Ishikawa (cell line): ENCODE results near the gene ACTBL2.

Experiments used
- CEBPB ChIP-seq: IDR thresholded peaks from 2 replicates; pipeline ENCODE4 v1.6.1; 2012
- CREB1 ChIP-seq: IDR thresholded peaks from 2 replicates; pipeline ENCODE4 v1.6.1; 2012; ENCODE audit warnings: low read depth
- EGR1 ChIP-seq: IDR thresholded peaks from 2 replicates; pipeline ENCODE4 v1.6.1; 2012
- EP300 ChIP-seq: IDR thresholded peaks from 2 replicates; pipeline ENCODE4 v1.6.1; 2012; ENCODE audit warnings: borderline replicate concordance
- FOXM1 ChIP-seq: IDR thresholded peaks from 2 replicates; pipeline ENCODE4 v1.6.1; 2012; ENCODE audit warnings: low read depth, borderline replicate concordance
- NFIC ChIP-seq: IDR thresholded peaks from 2 replicates; pipeline ENCODE4 v1.6.1; 2012
- RAD21 ChIP-seq: IDR thresholded peaks from 2 replicates; pipeline ENCODE4 v1.6.1; 2012; ENCODE audit warnings: low read depth
- TAF1 ChIP-seq: IDR thresholded peaks from 2 replicates; pipeline ENCODE4 v1.6.1; 2012; ENCODE audit warnings: low read depth, mild to moderate bottlenecking
- TCF12 ChIP-seq: IDR thresholded peaks from 2 replicates; pipeline ENCODE4 v1.6.1; 2012; ENCODE audit warnings: low read depth
- TEAD4 ChIP-seq: IDR thresholded peaks from 2 replicates; pipeline ENCODE4 v1.6.1; 2012
- YY1 ChIP-seq: IDR thresholded peaks from 2 replicates; pipeline ENCODE4 v1.6.1; 2012; ENCODE audit warnings: low read depth
- ZBTB7A ChIP-seq: IDR thresholded peaks from 2 replicates; pipeline ENCODE4 v1.6.1; 2012; ENCODE audit warnings: low read depth
- TF ChIP-seq, protein P1 (sequence below): IDR thresholded peaks from 2 replicates; pipeline ENCODE4 v1.6.1; 2012
- TF ChIP-seq, protein P2 (sequence below): IDR thresholded peaks from 2 replicates; pipeline ENCODE4 v1.6.1; 2012; ENCODE audit warnings: low read depth, mild to moderate bottlenecking
- TF ChIP-seq, protein P3 (sequence below): IDR thresholded peaks from 2 replicates; pipeline ENCODE4 v1.6.1; 2012

Gene ACTBL2

DNA sequence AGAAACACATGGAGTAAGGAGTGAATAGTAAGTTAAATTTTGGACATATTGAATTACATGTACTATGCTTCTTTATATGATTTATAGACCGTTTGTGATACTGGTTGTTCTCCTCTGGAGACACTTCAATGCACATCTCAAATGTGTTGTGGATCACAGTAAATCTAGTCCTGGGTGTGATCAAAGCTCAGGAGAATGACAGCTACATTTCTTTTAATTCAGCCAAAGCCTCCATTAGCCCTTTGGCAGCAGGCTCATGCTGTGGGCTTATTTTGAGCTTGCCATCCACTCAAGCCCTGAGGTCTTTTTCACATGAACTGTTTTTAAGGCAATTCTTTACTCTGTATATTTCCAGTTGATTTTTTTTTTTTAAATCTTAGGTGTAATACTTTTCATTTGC lies 34.6 kb upstream of the ACTBL2 start:
- TF ChIP-seq YY1 (no peak), NFIC (no peak), FOXM1 (no peak), ZBTB7A (no peak)
- TF ChIP-seq, protein P1, sequence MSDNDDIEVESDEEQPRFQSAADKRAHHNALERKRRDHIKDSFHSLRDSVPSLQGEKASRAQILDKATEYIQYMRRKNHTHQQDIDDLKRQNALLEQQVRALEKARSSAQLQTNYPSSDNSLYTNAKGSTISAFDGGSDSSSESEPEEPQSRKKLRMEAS = no peak
- TF ChIP-seq, protein P2, sequence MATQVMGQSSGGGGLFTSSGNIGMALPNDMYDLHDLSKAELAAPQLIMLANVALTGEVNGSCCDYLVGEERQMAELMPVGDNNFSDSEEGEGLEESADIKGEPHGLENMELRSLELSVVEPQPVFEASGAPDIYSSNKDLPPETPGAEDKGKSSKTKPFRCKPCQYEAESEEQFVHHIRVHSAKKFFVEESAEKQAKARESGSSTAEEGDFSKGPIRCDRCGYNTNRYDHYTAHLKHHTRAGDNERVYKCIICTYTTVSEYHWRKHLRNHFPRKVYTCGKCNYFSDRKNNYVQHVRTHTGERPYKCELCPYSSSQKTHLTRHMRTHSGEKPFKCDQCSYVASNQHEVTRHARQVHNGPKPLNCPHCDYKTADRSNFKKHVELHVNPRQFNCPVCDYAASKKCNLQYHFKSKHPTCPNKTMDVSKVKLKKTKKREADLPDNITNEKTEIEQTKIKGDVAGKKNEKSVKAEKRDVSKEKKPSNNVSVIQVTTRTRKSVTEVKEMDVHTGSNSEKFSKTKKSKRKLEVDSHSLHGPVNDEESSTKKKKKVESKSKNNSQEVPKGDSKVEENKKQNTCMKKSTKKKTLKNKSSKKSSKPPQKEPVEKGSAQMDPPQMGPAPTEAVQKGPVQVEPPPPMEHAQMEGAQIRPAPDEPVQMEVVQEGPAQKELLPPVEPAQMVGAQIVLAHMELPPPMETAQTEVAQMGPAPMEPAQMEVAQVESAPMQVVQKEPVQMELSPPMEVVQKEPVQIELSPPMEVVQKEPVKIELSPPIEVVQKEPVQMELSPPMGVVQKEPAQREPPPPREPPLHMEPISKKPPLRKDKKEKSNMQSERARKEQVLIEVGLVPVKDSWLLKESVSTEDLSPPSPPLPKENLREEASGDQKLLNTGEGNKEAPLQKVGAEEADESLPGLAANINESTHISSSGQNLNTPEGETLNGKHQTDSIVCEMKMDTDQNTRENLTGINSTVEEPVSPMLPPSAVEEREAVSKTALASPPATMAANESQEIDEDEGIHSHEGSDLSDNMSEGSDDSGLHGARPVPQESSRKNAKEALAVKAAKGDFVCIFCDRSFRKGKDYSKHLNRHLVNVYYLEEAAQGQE = no peak

DNA sequence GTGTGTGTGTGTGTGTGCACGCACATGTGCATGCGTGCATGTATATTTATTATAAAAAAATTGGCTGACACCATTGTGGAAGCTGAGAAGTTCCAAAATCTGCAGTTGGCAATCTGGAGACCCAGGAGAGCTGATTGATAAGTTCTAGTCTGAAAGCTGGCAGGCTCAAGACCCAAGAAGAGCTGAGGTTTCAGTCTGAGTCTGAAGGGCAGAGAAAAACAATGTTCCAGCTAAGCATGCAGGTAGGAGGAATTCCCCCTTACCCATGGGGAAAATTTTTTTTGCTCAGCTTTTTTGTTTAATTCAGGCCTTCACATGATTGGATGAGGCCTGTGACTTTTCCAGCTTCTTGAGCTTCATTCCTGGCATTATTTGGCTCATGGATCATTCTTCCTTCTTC lies 31.2 kb upstream of the ACTBL2 start:
- TF ChIP-seq RAD21 = no peak
- no peak for TF ChIP-seq TAF1
- TF ChIP-seq YY1 = no peak
- TF ChIP-seq ZBTB7A = no peak
- no peak for TF ChIP-seq CEBPB
- TF ChIP-seq, protein P1 = no peak
- no peak for TF ChIP-seq TCF12

DNA sequence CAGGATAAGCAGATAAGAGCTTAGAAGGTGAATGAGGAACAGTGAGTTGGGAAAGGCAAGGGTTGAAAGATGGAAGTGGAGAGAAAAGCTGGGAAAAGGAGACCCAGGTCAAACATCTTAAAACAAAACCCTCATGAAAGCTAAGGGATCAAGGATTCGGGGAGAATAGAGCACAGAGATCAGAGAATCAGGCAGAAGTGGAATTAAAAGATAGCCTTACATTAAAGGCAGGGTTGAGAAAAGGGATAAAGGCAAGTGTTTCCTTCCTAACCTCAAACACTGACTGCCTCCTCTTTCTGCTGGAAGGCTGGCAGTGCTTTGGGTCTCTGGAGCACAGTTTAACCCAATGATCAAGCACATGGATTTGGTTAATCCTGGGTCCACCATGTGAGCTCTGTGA lies 28.7 kb upstream of the ACTBL2 start:
- no peak for TF ChIP-seq TEAD4
- TF ChIP-seq RAD21 = no peak
- no peak for TF ChIP-seq TAF1
- no peak for TF ChIP-seq NFIC
- no peak for TF ChIP-seq FOXM1
- TF ChIP-seq, protein P3, sequence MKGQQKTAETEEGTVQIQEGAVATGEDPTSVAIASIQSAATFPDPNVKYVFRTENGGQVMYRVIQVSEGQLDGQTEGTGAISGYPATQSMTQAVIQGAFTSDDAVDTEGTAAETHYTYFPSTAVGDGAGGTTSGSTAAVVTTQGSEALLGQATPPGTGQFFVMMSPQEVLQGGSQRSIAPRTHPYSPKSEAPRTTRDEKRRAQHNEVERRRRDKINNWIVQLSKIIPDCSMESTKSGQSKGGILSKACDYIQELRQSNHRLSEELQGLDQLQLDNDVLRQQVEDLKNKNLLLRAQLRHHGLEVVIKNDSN = no peak
- TF ChIP-seq CREB1 = no peak
- TF ChIP-seq, protein P2 = no peak
- TF ChIP-seq EGR1 = no peak
- TF ChIP-seq CEBPB = no peak
- no peak for TF ChIP-seq EP300
- TF ChIP-seq, protein P1 = no peak

DNA sequence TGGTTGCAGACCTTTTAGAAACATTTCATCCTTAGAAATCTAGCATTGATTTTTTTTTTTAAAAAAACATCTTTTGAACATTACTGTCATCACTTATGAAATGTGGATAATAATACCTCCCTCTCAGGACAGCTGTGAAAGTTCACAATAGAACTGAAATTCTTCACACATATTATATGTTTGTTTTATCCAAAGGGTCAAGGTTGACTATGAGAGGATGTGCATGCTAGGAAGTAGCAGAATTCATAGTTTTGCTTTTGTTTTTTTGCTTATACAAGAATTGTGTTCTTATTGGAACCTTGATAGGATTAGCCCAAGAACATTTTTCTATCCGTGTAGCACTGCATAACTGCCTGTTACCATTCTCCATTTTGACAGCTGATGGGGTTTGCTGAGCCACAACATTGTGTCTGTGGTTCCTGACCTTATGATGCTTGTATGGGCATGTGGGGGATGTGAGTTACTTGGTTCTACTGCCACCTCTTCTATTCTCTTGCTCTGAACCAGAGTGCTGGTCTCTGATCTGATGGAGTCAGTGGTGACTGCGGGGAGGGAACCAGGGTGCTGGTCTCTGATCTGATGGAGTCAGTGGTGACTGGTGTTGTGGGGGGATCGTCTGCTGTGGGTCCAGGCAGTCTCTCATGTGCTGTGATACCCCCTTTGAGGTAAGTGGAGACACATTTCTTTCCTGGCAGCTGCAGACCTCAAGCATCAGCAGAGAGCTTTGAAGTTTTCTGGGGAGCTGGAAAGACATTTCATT lies 27.1 kb upstream of the ACTBL2 start:
- TF ChIP-seq YY1 (no peak), NFIC (no peak), TEAD4 (no peak), TCF12 (no peak), EGR1 (no peak)
- TF ChIP-seq, protein P2 = no peak
- TF ChIP-seq, protein P3 = no peak

DNA sequence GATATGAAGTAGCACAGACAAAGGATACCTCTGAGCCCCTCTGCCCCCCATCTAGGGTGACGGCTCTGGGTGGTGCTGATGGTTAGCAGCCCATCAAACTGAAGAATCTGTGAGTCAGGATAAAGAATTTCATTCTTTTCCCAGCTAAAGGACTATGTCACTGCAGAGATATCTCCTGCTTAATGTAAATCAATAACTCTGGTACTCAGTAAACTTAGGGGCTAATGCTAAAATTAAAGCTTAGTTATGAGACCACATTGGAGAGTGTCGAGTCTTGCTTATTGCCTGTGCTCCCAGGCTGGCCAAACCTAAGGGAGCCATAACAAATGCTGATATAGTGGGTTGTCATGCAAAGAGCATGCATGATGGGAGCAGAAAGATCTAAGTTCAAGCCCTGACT lies 25.6 kb upstream of the ACTBL2 start:
- TF ChIP-seq NFIC (no peak), FOXM1 (no peak), CREB1 (no peak), EGR1 (no peak), TEAD4 (no peak), RAD21 (no peak), EP300 (no peak), ZBTB7A (no peak), TCF12 (no peak)
